H9 (cell line): ENCODE data around the gene LAMC3. TPM values are rescaled to one million over a fixed set of nuclear protein-coding genes. Genes with fewer than 3 reads are reported as not detected.

ENCODE experiments used
- DNase-seq: peaks from one replicate; pipeline ENCODE4 v3.0.0-alpha.2; 2017
- H2AFZ ChIP-seq: one replicate; pipeline ENCODE4 v1.6.1; 2013; ENCODE audit warnings: mild to moderate bottlenecking, low read length, control low read depth, moderate library complexity
- H2AK5ac ChIP-seq: 2 replicates; pipeline ENCODE4 v1.6.1; 2013; ENCODE audit warnings: low read length, control low read depth, mixed read lengths; ENCODE audit not compliant: insufficient read length
- H2BK120ac ChIP-seq: one replicate; pipeline ENCODE4 v1.6.1; 2013; ENCODE audit warnings: low read depth, mild to moderate bottlenecking, low read length, control low read depth, inconsistent platforms; ENCODE audit not compliant: poor library complexity, severe bottlenecking
- H2BK12ac ChIP-seq: 2 replicates; pipeline ENCODE4 v1.6.1; 2013; ENCODE audit warnings: low read length, control low read depth, mixed read lengths, low read depth; ENCODE audit not compliant: insufficient read length
- H2BK15ac ChIP-seq: 2 replicates; pipeline ENCODE4 v1.6.1; 2013; ENCODE audit warnings: low read depth, low read length, control low read depth
- H2BK20ac ChIP-seq: one replicate; pipeline ENCODE4 v1.6.1; 2013; ENCODE audit warnings: low read depth, mild to moderate bottlenecking, low read length, control low read depth, inconsistent platforms; ENCODE audit not compliant: poor library complexity, severe bottlenecking
- H2BK5ac ChIP-seq: 2 replicates; pipeline ENCODE4 v1.6.1; 2013; ENCODE audit warnings: low read length, control low read depth, mixed read lengths; ENCODE audit not compliant: insufficient read length
- H3K14ac ChIP-seq: 2 replicates; pipeline ENCODE4 v1.6.1; 2013; ENCODE audit warnings: low read length, control low read depth; ENCODE audit not compliant: insufficient read depth
- H3K18ac ChIP-seq: 2 replicates; pipeline ENCODE4 v1.6.1; 2013; ENCODE audit warnings: low read depth, mild to moderate bottlenecking, mixed read lengths, low read length, control low read depth; ENCODE audit not compliant: insufficient read length
- H3K23ac ChIP-seq: 2 replicates; pipeline ENCODE4 v1.6.1; 2013; ENCODE audit warnings: low read length, control low read depth, mixed read lengths, low read depth; ENCODE audit not compliant: insufficient read length
- H3K23me2 ChIP-seq: 2 replicates; pipeline ENCODE4 v1.6.1; 2013; ENCODE audit warnings: low read depth, mild to moderate bottlenecking, mixed read lengths, low read length, control low read depth; ENCODE audit not compliant: insufficient read length, poor library complexity, severe bottlenecking
- H3K27ac ChIP-seq: 2 replicates; pipeline ENCODE4 v1.5.1; 2013; ENCODE audit warnings: low read length, control low read depth, mixed read lengths, low read depth; ENCODE audit not compliant: insufficient read length
- H3K27me3 ChIP-seq: 2 replicates; pipeline ENCODE4 v1.6.1; 2013; ENCODE audit warnings: low read length, control low read depth, inconsistent platforms; ENCODE audit not compliant: insufficient read depth
- H3K4ac ChIP-seq: 2 replicates; pipeline ENCODE4 v1.6.1; 2013; ENCODE audit warnings: low read depth, mild to moderate bottlenecking, control low read depth, inconsistent platforms, low read length, moderate library complexity
- H3K4me1 ChIP-seq: 2 replicates; pipeline ENCODE4 v1.6.1; 2013; ENCODE audit warnings: low read length, control low read depth, inconsistent platforms; ENCODE audit not compliant: insufficient read depth
- H3K4me2 ChIP-seq: 2 replicates; pipeline ENCODE4 v1.6.1; 2013; ENCODE audit warnings: low read length, control low read depth, mixed read lengths; ENCODE audit not compliant: insufficient read length, insufficient read depth
- H3K56ac ChIP-seq: 2 replicates; pipeline ENCODE4 v1.6.1; 2013; ENCODE audit warnings: low read depth, mild to moderate bottlenecking, mixed read lengths, low read length, control low read depth; ENCODE audit not compliant: insufficient read length
- H3K79me1 ChIP-seq: 2 replicates; pipeline ENCODE4 v1.6.1; 2013; ENCODE audit warnings: low read depth, mild to moderate bottlenecking, moderate library complexity, low read length, control low read depth, inconsistent platforms; ENCODE audit not compliant: insufficient read depth, poor library complexity, severe bottlenecking
- H3K79me2 ChIP-seq: 2 replicates; pipeline ENCODE4 v1.6.1; 2013; ENCODE audit warnings: low read length, control low read depth, inconsistent platforms; ENCODE audit not compliant: insufficient read depth
- H3K9ac ChIP-seq: 2 replicates; pipeline ENCODE4 v1.6.1; 2013; ENCODE audit warnings: low read length, control low read depth, mixed read lengths; ENCODE audit not compliant: insufficient read length; ENCODE audit errors: extremely low read depth
- H3K9me3 ChIP-seq: one replicate; pipeline ENCODE4 v1.6.1; 2013; ENCODE audit warnings: low read depth, low read length, inconsistent platforms; ENCODE audit not compliant: control insufficient read depth
- H3T11ph ChIP-seq: one replicate; pipeline ENCODE4 v1.6.1; 2013; ENCODE audit warnings: mild to moderate bottlenecking, low read length, control low read depth, inconsistent platforms
- H4K20me1 ChIP-seq: one replicate; pipeline ENCODE4 v1.6.1; 2013; ENCODE audit not compliant: control insufficient read depth, insufficient read length, insufficient read depth
- H4K5ac ChIP-seq: 2 replicates; pipeline ENCODE4 v1.6.1; 2013; ENCODE audit warnings: low read depth, mild to moderate bottlenecking, mixed read lengths, low read length, control low read depth; ENCODE audit not compliant: insufficient read length
- H4K8ac ChIP-seq: replicated peaks from 2 replicates; pipeline ENCODE4 v1.6.1; 2013; ENCODE audit warnings: low read length, control low read depth, mixed read lengths, low read depth; ENCODE audit not compliant: insufficient read length
- H4K91ac ChIP-seq: 2 replicates; pipeline ENCODE4 v1.6.1; 2013; ENCODE audit warnings: low read depth, mild to moderate bottlenecking, moderate library complexity, mixed read lengths, low read length, control low read depth; ENCODE audit not compliant: insufficient read length
- H3K27ac Mint-ChIP-seq, 3 experiments: 2 replicates in 2 of 3; 3 replicates in 1 of 3; pipeline ENCODE4 v1.8.0; 2020 to 2021; ENCODE audit warnings: mixed read lengths in 3 of 3, mild to moderate bottlenecking in 1 of 3, moderate library complexity in 1 of 3
- H3K27me3 Mint-ChIP-seq: 2 replicates; pipeline ENCODE4 v1.8.0; 2021; ENCODE audit warnings: low read depth, mild to moderate bottlenecking, moderate library complexity, mixed read lengths
- H3K36me3 Mint-ChIP-seq, 3 experiments: 2 replicates in 2 of 3; 3 replicates in 1 of 3; pipeline ENCODE4 v1.8.0; 2020 to 2021; ENCODE audit warnings: low read depth in 3 of 3, mixed read lengths in 3 of 3; ENCODE audit not compliant: insufficient read depth in 1 of 3
- H3K4me1 Mint-ChIP-seq, 2 experiments: 2 replicates each; pipeline ENCODE4 v1.8.0; 2020; ENCODE audit warnings: mixed read lengths in 2 of 2
- H3K4me3 Mint-ChIP-seq, 2 experiments: 2 replicates in 1 of 2; 3 replicates in 1 of 2; pipeline ENCODE4 v1.8.0; 2020 to 2021; ENCODE audit warnings: mild to moderate bottlenecking in 2 of 2, mixed read lengths in 2 of 2, moderate library complexity in 1 of 2
- H3K9me3 Mint-ChIP-seq, 2 experiments: 2 replicates in 1 of 2; 3 replicates in 1 of 2; pipeline ENCODE4 v1.8.0; 2020; ENCODE audit warnings: mild to moderate bottlenecking in 2 of 2, mixed read lengths in 2 of 2, moderate library complexity in 1 of 2
- CTCF ChIP-seq: fragments of 200-600 bp; sonication (generic); conservative IDR thresholded peaks from 3 replicates; pipeline ENCODE4 v1.8.0; 2021; ENCODE audit warnings: antibody characterized with exemption, mild to moderate bottlenecking
- WGBS: extraction: QIAGEN DNeasy Blood & Tissue Kit; methylation state at CpG from one replicate; pipeline ENCODE4 v1.1.7; 2013; ENCODE audit warnings: missing lambda C conversion rate, low lambda C conversion rate, mixed read lengths; ENCODE audit not compliant: insufficient read length; ENCODE audit errors: extremely low coverage; 5-methylcytosine and 5-hydroxymethylcytosine counted together
- total RNA-seq: library from RNA; stranded (reverse); gene quantifications from 2 replicates; pipeline ENCODE4 v1.2.1, GENCODE V29; 2021

The LAMC3 gene
- total RNA-seq, 1 experiment from 2014 or later: 21.7 TPM

- Mint-ChIP-seq H3K4me1 (peaks cover 0 to 26% of the 10 kb centered on the region in 2 experiments; a peak in 2 of 4 replicates), H3K9me3 (no peaks in the 10 kb centered on the region; a peak in 1 of 5 replicates), H3K36me3 (no peaks in the 10 kb centered on the region), H3K27ac (no peak overlapping the region), H3K4me3 (no peak overlapping the region), H3K27me3 (peaks cover 10% of the 10 kb centered on the region)
- Histone ChIP-seq H3K27me3 (no peaks in the 10 kb centered on the region), H3K14ac (no peak overlapping the region; the same call in 1 of the 2 replicates), H2AFZ (no peak overlapping the region), H4K20me1 (no peaks in the 10 kb centered on the region), H2BK12ac (no peak overlapping the region), H2BK20ac (no peak overlapping the region), H3K4me1 (no peaks in the 10 kb centered on the region), H3K56ac (no peak overlapping the region), H3K9me3 (no peaks in the 10 kb centered on the region), H2AK5ac (no peak overlapping the region), H4K5ac (no peak overlapping the region), H3K18ac (no peak overlapping the region), H3K23ac (no peak overlapping the region), H3K9ac (no peak overlapping the region), H3K4ac (no peak overlapping the region), H3K79me2 (no peaks in the 10 kb centered on the region), H4K8ac (no peak overlapping the region), H2BK15ac (no peak overlapping the region), H3K23me2 (no peaks in the 10 kb centered on the region), H3K4me2 (no peak overlapping the region), H3K27ac (no peak overlapping the region), H2BK120ac (no peak overlapping the region), H3K79me1 (no peaks in the 10 kb centered on the region), H3T11ph (no peak overlapping the region), H4K91ac (no peak overlapping the region), H2BK5ac (no peak overlapping the region)
- no CpG with 5 or more reads among the region's 16 CpGs for WGBS
- DNase-seq: peak; percentile 28
- no peak for TF ChIP-seq CTCF
Observed at GRCh38 chr9:130977811-130978221, 31.2 kb upstream of the LAMC3 start.
